Endodermal cell (in vitro differentiated cells): ENCODE data around the gene FBXL13. TPM values are rescaled to one million over a fixed set of nuclear protein-coding genes. Genes with fewer than 3 reads are reported as not detected.

ENCODE experiments used
- DNase-seq: peaks from one replicate; pipeline ENCODE4 v3.0.0-alpha.2; 2017
- H3K27ac ChIP-seq: 2 replicates; pipeline ENCODE4 v1.5.1; 2013; ENCODE audit warnings: mild to moderate bottlenecking, low read depth, low read length, moderate library complexity
- H3K27me3 ChIP-seq: 2 replicates; pipeline ENCODE4 v1.6.1; 2013; ENCODE audit warnings: mild to moderate bottlenecking, low read length, moderate library complexity; ENCODE audit not compliant: insufficient read depth, control insufficient read depth, poor library complexity, severe bottlenecking
- H3K36me3 ChIP-seq: 2 replicates; pipeline ENCODE4 v1.7.0; 2013; ENCODE audit warnings: mild to moderate bottlenecking, low read length, moderate library complexity; ENCODE audit not compliant: control insufficient read depth, insufficient read depth
- H3K4me1 ChIP-seq: one replicate; pipeline ENCODE4 v1.7.0; 2013; ENCODE audit warnings: low read length; ENCODE audit not compliant: control insufficient read depth, insufficient read depth
- H3K4me3 ChIP-seq: 2 replicates; pipeline ENCODE4 v1.5.1; 2013; ENCODE audit warnings: mild to moderate bottlenecking, low read length, moderate library complexity
- H3K9ac ChIP-seq: 2 replicates; pipeline ENCODE4 v1.6.1; 2013; ENCODE audit warnings: mild to moderate bottlenecking, low read length, moderate library complexity; ENCODE audit not compliant: poor library complexity, severe bottlenecking; ENCODE audit errors: extremely low read depth
- H3K9me3 ChIP-seq: 2 replicates; pipeline ENCODE4 v1.6.1; 2013; ENCODE audit warnings: mild to moderate bottlenecking, low read length, moderate library complexity; ENCODE audit not compliant: control insufficient read depth
- H3K27ac Mint-ChIP-seq: 2 replicates; pipeline ENCODE4 v1.8.0; 2020; ENCODE audit warnings: mixed read lengths
- H3K27me3 Mint-ChIP-seq: 2 replicates; pipeline ENCODE4 v1.8.0; 2021; ENCODE audit warnings: mild to moderate bottlenecking, mixed read lengths; ENCODE audit not compliant: insufficient read depth
- H3K36me3 Mint-ChIP-seq: 2 replicates; pipeline ENCODE4 v1.8.0; 2020; ENCODE audit warnings: low read depth, mixed read lengths
- H3K4me1 Mint-ChIP-seq: 2 replicates; pipeline ENCODE4 v1.8.0; 2020; ENCODE audit warnings: mixed read lengths
- H3K4me3 Mint-ChIP-seq: 2 replicates; pipeline ENCODE4 v1.8.0; 2020; ENCODE audit warnings: mild to moderate bottlenecking, moderate library complexity, mixed read lengths
- H3K9me3 Mint-ChIP-seq: 2 replicates; pipeline ENCODE4 v1.8.0; 2020; ENCODE audit warnings: mild to moderate bottlenecking, mixed read lengths
- WGBS, 2 experiments: methylation state at CpG; one replicate each; pipeline versions ENCODE4 v1.1.5 to v1.1.7; 2013; ENCODE audit warnings: missing lambda C conversion rate in 2 of 2, mixed read lengths in 1 of 2; ENCODE audit not compliant: insufficient coverage in 1 of 2, insufficient read length in 1 of 2; 5-methylcytosine and 5-hydroxymethylcytosine counted together
- total RNA-seq, 2 donors: library from RNA; stranded (reverse); fragmentation: NEBNext Ultra II Directional in 1 of 2; extraction: Animal tissue kit (Norgen Biotek cat#: 25700) in 1 of 2; gene quantifications; 2 replicates in 1 of 2; 3 replicates in 1 of 2; pipeline ENCODE4 v1.2.1, GENCODE V29; 2021
- TF ChIP-seq, protein P1 (sequence below): fragments of 200-600 bp; sonication (generic); conservative IDR thresholded peaks from 2 replicates; pipeline ENCODE4 v1.5.0; 2021; ENCODE audit warnings: antibody characterized with exemption, mild to moderate bottlenecking

Gene FBXL13
- total RNA-seq, 2 donors from 2014 or later, result 2.1 to 2.7 TPM

DNA sequence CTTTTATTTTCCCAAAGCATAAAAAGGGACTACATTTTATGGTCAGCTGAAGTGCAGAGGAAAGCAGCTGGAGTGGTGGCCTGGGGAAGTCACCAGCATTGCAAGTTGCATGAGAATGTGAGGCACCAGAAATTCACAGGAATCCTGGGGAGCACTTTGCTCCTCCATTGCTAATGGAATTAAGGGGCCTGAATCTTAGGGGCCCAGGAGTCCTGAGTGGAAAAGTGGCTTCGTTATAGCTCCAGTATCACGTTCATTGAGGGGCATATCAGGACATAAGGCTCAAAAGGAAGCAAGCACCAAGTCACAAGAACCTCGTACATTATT, 214.8 kb downstream of the FBXL13 start:
- Mint-ChIP-seq H3K27me3 (no peaks in the 10 kb centered on the region), H3K27ac (no peak overlapping the region), H3K4me1 (no peaks in the 10 kb centered on the region), H3K36me3 (no peaks in the 10 kb centered on the region), H3K9me3 (no peaks in the 10 kb centered on the region), H3K4me3 (no peak overlapping the region)
- Histone ChIP-seq H3K27ac (no peak overlapping the region), H3K27me3 (no peaks in the 10 kb centered on the region), H3K9me3 (no peaks in the 10 kb centered on the region), H3K9ac (no peak overlapping the region), H3K4me3 (no peak overlapping the region), H3K4me1 (no peaks in the 10 kb centered on the region), H3K36me3 (no peaks in the 10 kb centered on the region)
- WGBS, 2 experiments, result 87 to 100% methylated on average over 1 to 3 of the region's 3 CpGs
- DNase-seq, result no peak
- TF ChIP-seq, protein P1, sequence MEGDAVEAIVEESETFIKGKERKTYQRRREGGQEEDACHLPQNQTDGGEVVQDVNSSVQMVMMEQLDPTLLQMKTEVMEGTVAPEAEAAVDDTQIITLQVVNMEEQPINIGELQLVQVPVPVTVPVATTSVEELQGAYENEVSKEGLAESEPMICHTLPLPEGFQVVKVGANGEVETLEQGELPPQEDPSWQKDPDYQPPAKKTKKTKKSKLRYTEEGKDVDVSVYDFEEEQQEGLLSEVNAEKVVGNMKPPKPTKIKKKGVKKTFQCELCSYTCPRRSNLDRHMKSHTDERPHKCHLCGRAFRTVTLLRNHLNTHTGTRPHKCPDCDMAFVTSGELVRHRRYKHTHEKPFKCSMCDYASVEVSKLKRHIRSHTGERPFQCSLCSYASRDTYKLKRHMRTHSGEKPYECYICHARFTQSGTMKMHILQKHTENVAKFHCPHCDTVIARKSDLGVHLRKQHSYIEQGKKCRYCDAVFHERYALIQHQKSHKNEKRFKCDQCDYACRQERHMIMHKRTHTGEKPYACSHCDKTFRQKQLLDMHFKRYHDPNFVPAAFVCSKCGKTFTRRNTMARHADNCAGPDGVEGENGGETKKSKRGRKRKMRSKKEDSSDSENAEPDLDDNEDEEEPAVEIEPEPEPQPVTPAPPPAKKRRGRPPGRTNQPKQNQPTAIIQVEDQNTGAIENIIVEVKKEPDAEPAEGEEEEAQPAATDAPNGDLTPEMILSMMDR, result no peak

DNA sequence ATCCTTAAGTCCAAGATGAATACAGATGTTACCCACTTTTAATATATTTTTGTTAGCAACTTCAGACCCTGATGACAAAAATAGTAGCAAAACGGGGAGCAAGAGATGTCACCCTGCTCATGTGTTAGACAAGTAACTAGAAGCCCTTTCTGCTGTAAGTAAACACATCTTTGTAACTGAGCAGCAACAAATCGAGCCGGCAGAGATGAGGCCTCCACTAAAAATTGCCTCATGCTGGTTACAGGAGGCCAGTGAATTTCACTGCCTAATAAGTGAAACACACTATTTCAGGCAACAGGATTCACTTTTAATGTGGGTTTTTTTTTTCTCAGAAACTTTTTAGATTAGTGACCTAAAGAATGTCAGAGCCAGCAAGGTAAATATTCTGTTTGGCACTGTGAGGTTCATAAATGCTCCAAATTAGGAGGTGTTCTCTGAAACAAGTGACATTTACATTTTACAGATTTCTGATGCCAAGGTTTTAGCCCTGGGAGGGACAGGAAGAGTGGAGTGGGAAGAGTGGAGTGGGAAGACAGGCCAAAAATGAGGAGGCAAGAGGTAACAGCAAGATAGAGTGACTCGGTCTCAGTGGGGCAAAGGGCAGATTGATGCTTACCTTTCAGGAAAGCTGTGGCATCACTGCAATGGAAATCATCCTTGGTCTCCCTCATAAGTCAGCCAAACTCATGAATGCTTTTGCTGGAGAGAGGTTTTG, 215.4 kb downstream of the FBXL13 start:
- Mint-ChIP-seq H3K36me3 (no peaks in the 10 kb centered on the region), H3K4me1 (no peaks in the 10 kb centered on the region), H3K9me3 (no peaks in the 10 kb centered on the region), H3K27me3 (no peaks in the 10 kb centered on the region), H3K4me3 (no peak overlapping the region), H3K27ac (no peak overlapping the region)
- WGBS, 2 experiments, result 89 to 92% methylated on average over 3 to 4 of the region's 4 CpGs
- H3K4me3 ChIP-seq, result no peak overlapping the region
- no peaks in the 10 kb centered on the region for H3K27me3 ChIP-seq
- DNase-seq, result no peak
- TF ChIP-seq, protein P1, result no peak
- no peak overlapping the region for H3K9ac ChIP-seq
- no peaks in the 10 kb centered on the region for H3K9me3 ChIP-seq
- no peaks in the 10 kb centered on the region for H3K36me3 ChIP-seq
- no peak overlapping the region for H3K27ac ChIP-seq
- no peaks in the 10 kb centered on the region for H3K4me1 ChIP-seq

DNA sequence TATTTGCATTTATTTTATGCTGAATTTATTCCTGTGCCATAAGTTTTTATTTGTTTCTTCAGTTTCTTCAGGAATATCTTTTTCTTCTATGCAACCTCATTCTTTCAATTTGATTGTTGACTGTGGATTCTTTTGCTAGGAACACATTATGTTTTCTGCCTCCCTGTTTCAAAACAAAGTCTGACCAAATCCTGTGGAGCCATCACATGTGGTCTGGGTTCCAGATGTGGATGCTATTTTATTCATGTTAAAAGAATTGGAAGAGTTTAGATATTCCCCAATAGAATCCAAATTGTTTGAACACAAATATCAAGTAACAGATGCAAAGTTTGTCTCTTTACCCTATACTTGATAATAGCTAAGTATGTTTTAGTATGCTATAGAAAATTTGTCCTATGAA, 218.6 kb downstream of the FBXL13 start:
- Mint-ChIP-seq H3K9me3 (no peaks in the 10 kb centered on the region), H3K27ac (no peak overlapping the region), H3K4me1 (no peaks in the 10 kb centered on the region)

More for the DNA sequence above, 218.6 kb downstream of the FBXL13 start:
- no peaks in the 10 kb centered on the region for H3K27me3 Mint-ChIP-seq
- H3K36me3 Mint-ChIP-seq, result no peaks in the 10 kb centered on the region
- Histone ChIP-seq H3K4me1 (no peaks in the 10 kb centered on the region), H3K9ac (no peak overlapping the region), H3K27me3 (no peaks in the 10 kb centered on the region), H3K27ac (no peak overlapping the region), H3K4me3 (no peak overlapping the region), H3K9me3 (no peaks in the 10 kb centered on the region), H3K36me3 (no peaks in the 10 kb centered on the region)
- DNase-seq, result no peak
- no peak overlapping the region for H3K4me3 Mint-ChIP-seq
- TF ChIP-seq, protein P1, result no peak
